SU-DHL-6 (cell line): Measurements from ENCODE around the gene SDK1.

Source experiments
- EZH2phosphoT487 ChIP-seq: fragments of 200-600 bp; sonication (generic), shearing (Covaris generic); conservative IDR thresholded peaks from 2 replicates; pipeline ENCODE4 v1.6.1; 2018; ENCODE audit warnings: mild to moderate bottlenecking, antibody characterized with exemption, low read length, moderate library complexity, mixed read lengths
- TF ChIP-seq, protein P1 (sequence below): fragments of 200-600 bp; sonication (generic); IDR thresholded peaks from one replicate; pipeline ENCODE4 v1.5.1; 2017; ENCODE audit warnings: antibody characterized with exemption, mild to moderate bottlenecking, low read length, moderate library complexity; ENCODE audit not compliant: insufficient read depth, poor library complexity, severe bottlenecking

GRCh38 chr7:3504384-3504783 is 203.3 kb downstream of the SDK1 start:
- no peak for TF ChIP-seq EZH2phosphoT487
- TF ChIP-seq, protein P1, sequence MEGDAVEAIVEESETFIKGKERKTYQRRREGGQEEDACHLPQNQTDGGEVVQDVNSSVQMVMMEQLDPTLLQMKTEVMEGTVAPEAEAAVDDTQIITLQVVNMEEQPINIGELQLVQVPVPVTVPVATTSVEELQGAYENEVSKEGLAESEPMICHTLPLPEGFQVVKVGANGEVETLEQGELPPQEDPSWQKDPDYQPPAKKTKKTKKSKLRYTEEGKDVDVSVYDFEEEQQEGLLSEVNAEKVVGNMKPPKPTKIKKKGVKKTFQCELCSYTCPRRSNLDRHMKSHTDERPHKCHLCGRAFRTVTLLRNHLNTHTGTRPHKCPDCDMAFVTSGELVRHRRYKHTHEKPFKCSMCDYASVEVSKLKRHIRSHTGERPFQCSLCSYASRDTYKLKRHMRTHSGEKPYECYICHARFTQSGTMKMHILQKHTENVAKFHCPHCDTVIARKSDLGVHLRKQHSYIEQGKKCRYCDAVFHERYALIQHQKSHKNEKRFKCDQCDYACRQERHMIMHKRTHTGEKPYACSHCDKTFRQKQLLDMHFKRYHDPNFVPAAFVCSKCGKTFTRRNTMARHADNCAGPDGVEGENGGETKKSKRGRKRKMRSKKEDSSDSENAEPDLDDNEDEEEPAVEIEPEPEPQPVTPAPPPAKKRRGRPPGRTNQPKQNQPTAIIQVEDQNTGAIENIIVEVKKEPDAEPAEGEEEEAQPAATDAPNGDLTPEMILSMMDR, result no peak
